GM12865 (cell line): ENCODE results near the gene PRRT1.
A peak's percentile ranks its signal among the peaks of the same experiment; 100 is the strongest.

Source experiments
- DNase-seq: peaks from one replicate; pipeline ENCODE4 v3.0.0; 2010; ENCODE audit warnings: low read depth
- H3K4me3 ChIP-seq: 2 replicates; pipeline ENCODE4 v1.5.1; 2011; ENCODE audit warnings: mild to moderate bottlenecking, low read depth, low read length, control low read depth
- TF ChIP-seq, protein P1 (sequence below): IDR thresholded peaks from 2 replicates; pipeline ENCODE4 v1.5.1; 2011; ENCODE audit warnings: low read length, control low read depth, low read depth, inconsistent platforms; ENCODE audit not compliant: insufficient read depth; ENCODE audit errors: missing control alignments

Gene PRRT1

GRCh38 chr6:32181915-32182529 lies 30.3 kb upstream of the PRRT1 start:
- TF ChIP-seq, protein P1, sequence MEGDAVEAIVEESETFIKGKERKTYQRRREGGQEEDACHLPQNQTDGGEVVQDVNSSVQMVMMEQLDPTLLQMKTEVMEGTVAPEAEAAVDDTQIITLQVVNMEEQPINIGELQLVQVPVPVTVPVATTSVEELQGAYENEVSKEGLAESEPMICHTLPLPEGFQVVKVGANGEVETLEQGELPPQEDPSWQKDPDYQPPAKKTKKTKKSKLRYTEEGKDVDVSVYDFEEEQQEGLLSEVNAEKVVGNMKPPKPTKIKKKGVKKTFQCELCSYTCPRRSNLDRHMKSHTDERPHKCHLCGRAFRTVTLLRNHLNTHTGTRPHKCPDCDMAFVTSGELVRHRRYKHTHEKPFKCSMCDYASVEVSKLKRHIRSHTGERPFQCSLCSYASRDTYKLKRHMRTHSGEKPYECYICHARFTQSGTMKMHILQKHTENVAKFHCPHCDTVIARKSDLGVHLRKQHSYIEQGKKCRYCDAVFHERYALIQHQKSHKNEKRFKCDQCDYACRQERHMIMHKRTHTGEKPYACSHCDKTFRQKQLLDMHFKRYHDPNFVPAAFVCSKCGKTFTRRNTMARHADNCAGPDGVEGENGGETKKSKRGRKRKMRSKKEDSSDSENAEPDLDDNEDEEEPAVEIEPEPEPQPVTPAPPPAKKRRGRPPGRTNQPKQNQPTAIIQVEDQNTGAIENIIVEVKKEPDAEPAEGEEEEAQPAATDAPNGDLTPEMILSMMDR, result no peak
- no peak overlapping the region for H3K4me3 ChIP-seq
- DNase-seq, result no peak

DNA sequence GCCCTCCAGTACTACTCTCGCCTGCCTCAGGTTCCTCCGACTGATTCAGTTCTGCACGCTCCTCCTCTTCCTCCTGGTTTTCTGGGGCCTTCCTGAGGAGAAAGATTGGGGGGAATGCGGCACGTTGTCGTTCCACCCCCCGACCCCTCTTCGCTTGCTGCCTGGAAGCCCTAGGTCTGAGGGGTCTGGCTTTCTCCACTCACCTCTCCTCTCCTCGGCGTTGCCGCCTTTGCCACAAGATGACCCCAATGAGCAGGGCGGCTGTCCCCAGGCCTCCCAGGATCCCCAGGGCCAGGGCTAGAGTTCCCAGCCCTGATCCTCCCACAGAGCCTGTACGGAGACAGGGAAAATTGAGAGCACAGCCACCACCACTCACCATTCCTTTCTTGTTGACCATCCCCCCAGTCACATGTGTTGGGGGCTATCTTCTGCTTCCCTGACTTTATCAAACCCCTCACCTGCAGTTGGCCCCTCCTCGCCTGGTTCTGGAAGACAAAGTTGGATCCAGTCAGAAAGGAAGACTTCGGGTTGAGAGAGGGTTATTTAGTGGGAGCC lies 29.5 kb upstream of the PRRT1 start:
- H3K4me3 ChIP-seq, result no peak overlapping the region
- DNase-seq, result no peak
- TF ChIP-seq, protein P1, result no peak

DNA sequence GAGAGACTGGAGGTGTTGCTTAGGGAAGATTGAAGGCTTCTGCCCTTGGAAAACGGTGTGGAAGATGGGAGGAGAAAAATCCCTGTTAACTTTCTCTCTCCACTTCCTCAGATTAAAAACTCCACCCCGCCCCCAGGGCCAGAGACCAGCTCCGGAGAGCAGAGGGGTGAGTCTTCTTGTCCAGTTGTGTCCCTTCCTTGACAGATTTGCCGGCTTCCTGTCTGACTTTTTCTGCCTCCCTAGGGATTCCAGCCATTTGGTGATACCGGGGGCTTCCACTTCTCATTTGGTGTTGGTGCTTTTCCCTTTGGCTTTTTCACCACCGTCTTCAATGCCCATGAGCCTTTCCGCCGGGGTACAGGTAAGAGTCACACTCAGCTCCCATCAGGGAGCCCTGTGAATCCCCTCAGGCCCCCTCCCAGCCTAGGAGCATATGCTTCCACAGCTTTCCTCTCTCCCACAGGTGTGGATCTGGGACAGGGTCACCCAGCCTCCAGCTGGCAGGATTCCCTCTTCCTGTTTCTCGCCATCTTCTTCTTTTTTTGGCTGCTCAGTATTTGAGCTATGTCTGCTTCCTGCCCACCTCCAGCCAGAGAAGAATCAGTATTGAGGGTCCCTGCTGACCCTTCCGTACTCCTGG lies 28.1 kb upstream of the PRRT1 start:
- TF ChIP-seq, protein P1, result no peak
- no peak for DNase-seq

GRCh38 chr6:32178547-32179440 lies 27.1 kb upstream of the PRRT1 start:
- DNase-seq, result no peak
- TF ChIP-seq, protein P1, result no peak
- H3K4me3 ChIP-seq, result peak overlapping the region; percentile 92

More for the DNA sequence above, 28.1 kb upstream of the PRRT1 start:
- H3K4me3 ChIP-seq, result peak overlapping the region; percentile 92; the same call in 1 of the 2 replicates

DNA sequence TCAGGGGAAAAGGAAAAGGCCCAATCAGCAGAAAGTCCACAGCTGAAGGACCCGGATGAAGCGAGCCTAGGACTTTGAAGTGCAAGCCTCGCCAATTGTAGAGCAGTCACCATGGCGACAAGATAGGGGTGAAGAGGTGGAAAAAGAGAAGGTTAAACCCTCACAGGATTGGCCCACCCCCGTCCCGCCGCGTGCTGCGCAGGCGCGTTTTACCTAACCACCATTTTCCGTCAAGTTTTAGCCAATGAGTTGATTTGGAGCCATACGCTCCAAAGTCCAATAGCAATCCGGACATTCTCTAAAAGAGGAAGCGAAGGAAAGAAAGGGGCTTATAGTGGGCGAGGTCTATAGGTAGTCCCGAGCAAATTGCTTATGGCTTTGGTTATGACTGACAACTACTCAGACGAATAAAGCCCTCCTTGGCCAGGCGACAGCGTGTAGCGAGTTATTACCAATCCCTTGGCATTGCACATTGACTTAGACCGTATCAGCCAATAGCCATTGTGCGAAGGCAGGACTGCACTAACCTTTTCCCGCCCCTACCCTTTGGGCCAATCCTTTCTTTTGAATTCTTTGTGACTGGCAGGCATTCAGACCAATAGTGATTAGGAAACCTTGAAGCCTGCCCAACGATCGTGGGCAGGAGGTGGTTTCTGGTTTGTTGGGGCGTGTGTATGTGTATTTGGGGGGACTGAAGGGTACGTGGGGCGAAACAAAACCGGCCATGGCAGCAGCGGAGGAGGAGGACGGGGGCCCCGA lies 26.2 kb upstream of the PRRT1 start, which contains the start of gene RNF5:
TSS of gene RNF5 (plus strand) at position 618 of the 759 bp plus-strand sequence. CDS start at position 725, 107 bp downstream.
- peak within 1 kb of the TSS; percentile 92 for H3K4me3 ChIP-seq
- DNase-seq, result peak; percentile 100
- TF ChIP-seq, protein P1, result no peak
